ENCODE results near the gene PIK3C3.

Gene PIK3C3

DNA sequence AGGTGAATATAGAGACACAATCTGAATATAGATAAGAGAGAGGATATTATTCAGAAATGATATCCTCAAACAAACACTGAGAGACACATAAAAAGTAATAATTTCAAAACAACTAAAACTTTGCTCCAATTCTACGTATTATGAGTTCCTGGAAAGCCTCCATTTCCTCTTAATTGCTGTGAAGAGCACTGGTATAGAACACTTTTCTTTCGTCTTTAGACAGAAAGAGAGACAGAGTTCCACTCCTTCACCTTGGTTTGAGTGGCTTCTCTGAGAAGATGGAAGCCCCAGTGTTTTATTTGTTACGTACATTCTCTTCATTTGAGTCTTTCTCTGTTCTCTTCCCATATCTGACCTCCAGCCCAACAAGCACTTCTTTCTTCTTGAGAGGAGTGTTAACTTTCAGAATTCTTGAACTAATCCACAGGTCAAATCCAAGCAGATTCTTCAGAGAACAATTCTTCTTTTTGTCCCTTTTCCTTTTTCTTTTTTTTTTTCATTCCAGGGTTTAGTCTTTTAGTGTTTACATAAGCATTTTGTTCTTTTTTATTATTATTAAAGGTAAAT, 6.4 kb upstream of the PIK3C3 start:
- no peaks in the 10 kb centered on the region for H3K27me3 ChIP-seq (ENCODE audit: insufficient read depth, low read depth)
- TF ChIP-seq, protein P1, sequence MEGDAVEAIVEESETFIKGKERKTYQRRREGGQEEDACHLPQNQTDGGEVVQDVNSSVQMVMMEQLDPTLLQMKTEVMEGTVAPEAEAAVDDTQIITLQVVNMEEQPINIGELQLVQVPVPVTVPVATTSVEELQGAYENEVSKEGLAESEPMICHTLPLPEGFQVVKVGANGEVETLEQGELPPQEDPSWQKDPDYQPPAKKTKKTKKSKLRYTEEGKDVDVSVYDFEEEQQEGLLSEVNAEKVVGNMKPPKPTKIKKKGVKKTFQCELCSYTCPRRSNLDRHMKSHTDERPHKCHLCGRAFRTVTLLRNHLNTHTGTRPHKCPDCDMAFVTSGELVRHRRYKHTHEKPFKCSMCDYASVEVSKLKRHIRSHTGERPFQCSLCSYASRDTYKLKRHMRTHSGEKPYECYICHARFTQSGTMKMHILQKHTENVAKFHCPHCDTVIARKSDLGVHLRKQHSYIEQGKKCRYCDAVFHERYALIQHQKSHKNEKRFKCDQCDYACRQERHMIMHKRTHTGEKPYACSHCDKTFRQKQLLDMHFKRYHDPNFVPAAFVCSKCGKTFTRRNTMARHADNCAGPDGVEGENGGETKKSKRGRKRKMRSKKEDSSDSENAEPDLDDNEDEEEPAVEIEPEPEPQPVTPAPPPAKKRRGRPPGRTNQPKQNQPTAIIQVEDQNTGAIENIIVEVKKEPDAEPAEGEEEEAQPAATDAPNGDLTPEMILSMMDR (conservative IDR thresholded peaks at IDR 0.05; ENCODE audit: low read depth, low read length), result no peak
- no peak overlapping the region for H2AFZ ChIP-seq (ENCODE audit: low read depth)
- H3K9ac ChIP-seq, result no peak overlapping the region
- peaks cover 10% of the 10 kb centered on the region for H3K4me1 ChIP-seq (ENCODE audit: low read depth, poor library complexity, severe bottlenecking)
- H3K27ac ChIP-seq, result no peak overlapping the region
- H3K79me2 ChIP-seq (ENCODE audit: insufficient read depth, low read depth), result no peaks in the 10 kb centered on the region
- no peak overlapping the region for H3K4me3 ChIP-seq (IDR thresholded peaks at IDR 0.05; ENCODE audit: insufficient read depth, low read depth, low read length)
- H3K36me3 ChIP-seq (ENCODE audit: insufficient read depth), result no peaks in the 10 kb centered on the region
- H4K20me1 ChIP-seq (ENCODE audit: insufficient read depth), result no peaks in the 10 kb centered on the region
- no peak overlapping the region for H3K4me2 ChIP-seq

DNA sequence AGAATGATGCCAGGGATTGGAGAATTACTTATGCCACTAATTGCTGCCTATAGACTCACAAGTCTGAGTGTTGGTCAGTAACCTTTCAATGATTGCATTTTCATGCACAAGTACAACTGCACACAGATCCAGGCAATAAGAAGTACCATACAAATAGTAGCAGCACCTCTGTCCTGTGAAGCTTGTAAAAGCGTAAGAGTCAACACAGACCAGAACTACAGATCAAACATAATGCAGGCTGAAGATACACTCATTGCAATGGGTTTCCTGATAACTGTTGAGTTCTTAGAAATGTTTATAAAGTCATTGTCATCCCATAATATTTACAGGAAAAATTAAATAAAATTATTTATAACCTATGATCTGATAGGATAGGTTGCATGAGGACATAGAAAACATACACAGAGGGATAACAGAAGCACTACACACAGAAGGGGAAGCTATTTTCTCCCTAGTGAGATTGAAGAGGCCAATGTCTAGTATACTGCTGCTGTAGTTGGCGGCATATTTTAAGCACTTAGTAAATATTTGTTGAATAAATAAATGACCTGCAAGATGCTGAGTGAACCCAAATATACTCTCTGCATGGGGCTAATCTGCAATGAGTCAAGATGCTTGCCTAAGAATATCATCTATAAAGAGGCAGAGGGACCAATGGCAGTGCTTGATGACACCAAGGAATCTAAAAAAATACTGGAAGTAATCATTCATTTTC, 5.7 kb upstream of the PIK3C3 start:
- Histone ChIP-seq H3K27ac (no peak overlapping the region), H3K27me3 (ENCODE audit: insufficient read depth, low read depth) (no peaks in the 10 kb centered on the region), H3K36me3 (ENCODE audit: insufficient read depth) (no peaks in the 10 kb centered on the region), H3K4me3 (IDR thresholded peaks at IDR 0.05; ENCODE audit: insufficient read depth, low read depth, low read length) (no peak overlapping the region), H3K9ac (no peak overlapping the region), H3K79me2 (ENCODE audit: insufficient read depth, low read depth) (no peaks in the 10 kb centered on the region), H2AFZ (ENCODE audit: low read depth) (no peak overlapping the region), H3K4me1 (ENCODE audit: low read depth, poor library complexity, severe bottlenecking) (peaks cover 10% of the 10 kb centered on the region), H4K20me1 (ENCODE audit: insufficient read depth) (no peaks in the 10 kb centered on the region), H3K4me2 (no peak overlapping the region)
- TF ChIP-seq, protein P1 (conservative IDR thresholded peaks at IDR 0.05; ENCODE audit: low read depth, low read length), result no peak

DNA sequence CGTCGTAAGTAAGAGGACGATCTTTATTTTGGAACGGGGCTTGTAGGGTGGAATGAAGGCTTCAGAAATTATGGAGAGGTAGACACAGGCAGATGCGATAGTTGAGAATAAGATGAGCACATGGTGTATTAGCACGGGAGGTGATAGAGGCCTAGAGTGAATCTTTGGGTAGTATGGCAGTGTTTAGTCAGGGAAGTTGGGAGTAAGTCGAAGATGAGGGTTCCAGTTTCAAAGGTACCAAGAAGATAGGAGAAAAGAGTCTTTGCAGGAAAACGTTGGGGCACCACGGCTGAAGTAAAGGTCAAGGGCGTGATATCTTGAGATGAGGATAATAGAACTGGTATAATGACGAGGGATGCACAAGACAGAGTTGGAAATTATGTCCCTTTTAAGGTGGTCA, 654 bp downstream of the PIK3C3 start:
- peak overlapping the region; percentile 98 for H2AFZ ChIP-seq (ENCODE audit: low read depth)
- H3K9ac ChIP-seq, result peak overlapping the region; percentile 55
- peaks cover 29% of the 10 kb centered on the region for H3K79me2 ChIP-seq (ENCODE audit: insufficient read depth, low read depth)
- peaks cover 22% of the 10 kb centered on the region for H3K4me1 ChIP-seq (ENCODE audit: low read depth, poor library complexity, severe bottlenecking)
- H3K27me3 ChIP-seq (ENCODE audit: insufficient read depth, low read depth), result no peaks in the 10 kb centered on the region
- no peaks in the 10 kb centered on the region for H3K36me3 ChIP-seq (ENCODE audit: insufficient read depth)
- TF ChIP-seq, protein P1 (conservative IDR thresholded peaks at IDR 0.05; ENCODE audit: low read depth, low read length), result no peak
- H4K20me1 ChIP-seq (ENCODE audit: insufficient read depth), result no peaks in the 10 kb centered on the region
- H3K4me3 ChIP-seq (IDR thresholded peaks at IDR 0.05; ENCODE audit: insufficient read depth, low read depth, low read length), result no peak overlapping the region
- peak overlapping the region; percentile 6; the same call in 1 of the 2 replicates for H3K27ac ChIP-seq
- H3K4me2 ChIP-seq, result peak overlapping the region; percentile 49

DNA sequence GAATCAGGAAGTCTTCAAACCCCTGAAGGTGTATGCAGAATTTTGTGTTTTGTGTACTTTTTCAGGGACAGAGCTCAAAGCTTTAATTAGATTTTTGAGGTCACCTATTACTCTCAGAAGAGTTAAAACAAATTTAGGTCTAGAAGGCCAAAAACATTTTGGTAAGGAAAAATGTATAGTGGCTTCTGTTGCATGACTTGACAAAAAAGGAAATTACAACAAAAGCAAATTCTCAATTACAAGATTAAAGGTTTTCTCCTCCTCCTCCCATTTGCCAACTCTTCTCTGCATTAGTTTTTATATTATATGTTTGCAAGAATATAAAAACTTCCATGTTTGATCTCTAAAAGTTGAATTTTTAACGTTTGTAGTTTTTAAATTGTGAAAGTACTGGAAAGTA, 4.0 kb downstream of the PIK3C3 start:
- Histone ChIP-seq H3K9ac (no peak overlapping the region), H3K4me1 (ENCODE audit: low read depth, poor library complexity, severe bottlenecking) (peaks cover 22% of the 10 kb centered on the region), H3K79me2 (ENCODE audit: insufficient read depth, low read depth) (peaks cover 34% of the 10 kb centered on the region), H4K20me1 (ENCODE audit: insufficient read depth) (no peaks in the 10 kb centered on the region), H3K4me3 (IDR thresholded peaks at IDR 0.05; ENCODE audit: insufficient read depth, low read depth, low read length) (no peak overlapping the region), H2AFZ (ENCODE audit: low read depth) (no peak overlapping the region), H3K27me3 (ENCODE audit: insufficient read depth, low read depth) (no peaks in the 10 kb centered on the region), H3K36me3 (ENCODE audit: insufficient read depth) (no peaks in the 10 kb centered on the region), H3K4me2 (no peak overlapping the region), H3K27ac (no peak overlapping the region)
- TF ChIP-seq, protein P1 (conservative IDR thresholded peaks at IDR 0.05; ENCODE audit: low read depth, low read length), result no peak
